HEK293T (cell line): ENCODE measurements around the gene TXLNG.

ENCODE experiments used
- BHLHE40 ChIP-seq: fragments of 450-650 bp; IDR thresholded peaks from 2 replicates; pipeline ENCODE4 v1.6.1; 2016; ENCODE audit warnings: mild to moderate bottlenecking, moderate library complexity, borderline replicate concordance
- CTBP1 ChIP-seq: fragments of 450-650 bp; IDR thresholded peaks from 2 replicates; pipeline ENCODE4 v1.6.1; 2016; ENCODE audit warnings: borderline replicate concordance
- ELF4 ChIP-seq: fragments of 450-650 bp; IDR thresholded peaks from 2 replicates; pipeline ENCODE4 v1.6.1; 2017; ENCODE audit warnings: antibody characterized with exemption
- FOXA1 ChIP-seq: fragments of 450-650 bp; IDR thresholded peaks from 2 replicates; pipeline ENCODE4 v1.6.1; 2016; ENCODE audit warnings: mild to moderate bottlenecking
- FOXK2 ChIP-seq: fragments of 450-650 bp; IDR thresholded peaks from 2 replicates; pipeline ENCODE4 v1.6.1; 2016; ENCODE audit warnings: mild to moderate bottlenecking
- SP1 ChIP-seq: fragments of 450-650 bp; IDR thresholded peaks from 2 replicates; pipeline ENCODE4 v1.6.1; 2017
- SUZ12 ChIP-seq: fragments of 450-650 bp; IDR thresholded peaks from 2 replicates; pipeline ENCODE4 v1.6.1; 2016; ENCODE audit warnings: mild to moderate bottlenecking

DNA sequence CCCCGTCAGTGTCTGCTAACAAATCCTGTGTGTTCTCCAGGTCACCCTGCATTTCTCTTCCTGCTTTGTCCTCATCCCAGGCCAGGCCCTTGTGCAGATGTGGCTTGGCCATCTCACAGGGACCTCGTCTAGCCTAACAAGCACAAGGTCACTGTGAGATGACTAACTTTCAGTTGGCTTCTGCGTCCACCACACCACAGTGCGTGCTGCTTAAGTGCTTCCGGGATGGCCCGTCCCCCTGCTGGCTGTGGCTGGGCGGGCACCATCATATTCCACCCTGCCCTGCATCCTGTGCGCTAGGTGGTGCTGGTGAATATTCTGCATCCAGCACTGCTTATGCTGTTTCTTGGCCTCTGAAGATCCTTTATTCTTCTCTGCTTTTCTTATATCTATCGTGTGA, 50.1 kb downstream of the TXLNG start:
- TF ChIP-seq FOXK2 (no peak), ELF4 (no peak), FOXA1 (no peak), BHLHE40 (no peak), SUZ12 (no peak), CTBP1 (no peak), SP1 (no peak)
